ENCODE measurements around the gene OBSCN.

Gene OBSCN

DNA sequence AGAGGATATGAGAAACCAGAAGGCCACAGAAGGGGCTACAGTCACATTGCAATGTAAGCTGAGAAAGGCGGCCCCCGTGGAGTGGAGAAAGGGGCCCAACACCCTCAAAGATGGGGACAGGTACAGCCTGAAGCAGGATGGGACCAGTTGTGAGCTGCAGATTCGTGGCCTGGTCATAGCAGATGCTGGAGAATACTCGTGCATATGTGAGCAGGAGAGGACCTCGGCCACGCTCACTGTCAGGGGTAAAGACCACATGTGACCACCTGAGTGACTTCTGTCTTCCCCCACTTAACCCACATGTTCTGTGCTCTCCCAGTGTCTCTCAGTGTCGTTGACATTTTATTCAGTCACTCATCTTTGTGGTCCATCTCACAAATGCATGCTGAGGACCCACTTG, 92.1 kb downstream of the OBSCN start:
- in situ Hi-C loops (cut with HindIII; ENCODE audit: low sequenced_read_pairs) = no loop called here

DNA sequence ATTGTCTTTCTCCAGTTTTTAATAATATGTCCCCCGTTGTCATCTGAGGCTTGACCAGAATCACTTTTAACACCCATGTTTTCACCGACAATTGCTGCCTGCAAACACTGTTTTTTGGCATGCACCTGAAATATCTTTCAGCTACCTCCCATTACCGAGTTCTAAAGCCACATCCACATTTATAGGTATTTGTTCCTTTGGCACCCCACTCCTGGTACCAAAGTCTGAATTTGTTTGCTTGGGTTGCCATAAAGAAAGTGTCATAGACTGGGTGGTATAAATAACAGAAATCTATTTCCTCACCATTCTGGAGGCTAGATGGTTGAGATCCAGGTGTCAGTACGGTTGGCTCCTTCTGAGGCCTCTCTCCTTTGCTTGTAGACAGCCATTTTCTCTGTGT, 94.2 kb downstream of the OBSCN start:
- in situ Hi-C loops (cut with HindIII; ENCODE audit: low sequenced_read_pairs) = no loop called here

DNA sequence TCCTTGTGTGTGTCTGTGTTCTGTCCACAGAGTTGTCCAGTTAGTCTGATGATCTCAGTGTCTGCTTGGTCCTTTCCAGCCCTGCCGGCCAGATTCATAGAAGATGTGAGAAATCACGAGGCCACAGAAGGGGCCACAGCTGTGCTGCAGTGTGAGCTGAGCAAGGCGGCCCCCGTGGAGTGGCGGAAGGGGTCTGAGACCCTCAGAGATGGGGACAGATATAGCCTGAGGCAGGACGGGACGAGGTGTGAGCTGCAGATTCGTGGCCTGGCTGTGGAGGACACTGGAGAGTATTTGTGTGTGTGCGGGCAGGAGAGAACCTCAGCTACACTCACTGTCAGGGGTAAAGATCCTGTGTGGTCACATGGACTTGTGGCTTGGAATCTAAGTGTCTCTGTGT, 95.8 kb downstream of the OBSCN start:
- in situ Hi-C loops (cut with HindIII; ENCODE audit: low sequenced_read_pairs) = no loop called here

DNA sequence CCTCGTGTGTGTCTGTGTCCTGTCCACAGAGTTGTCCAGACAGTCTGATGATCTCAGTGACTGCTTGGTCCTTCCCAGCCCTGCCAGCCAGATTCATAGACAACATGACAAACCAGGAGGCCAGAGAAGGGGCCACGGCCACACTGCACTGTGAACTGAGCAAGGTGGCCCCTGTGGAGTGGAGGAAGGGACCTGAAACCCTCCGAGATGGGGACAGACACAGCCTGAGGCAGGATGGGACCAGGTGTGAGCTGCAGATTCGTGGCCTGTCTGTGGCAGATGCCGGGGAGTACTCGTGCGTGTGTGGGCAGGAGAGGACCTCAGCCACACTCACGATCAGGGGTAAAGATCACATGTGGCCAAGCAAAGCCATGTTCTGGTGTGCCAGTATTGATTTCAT, 96.4 kb downstream of the OBSCN start:
- in situ Hi-C loops (cut with HindIII; ENCODE audit: low sequenced_read_pairs) = no loop called here

DNA sequence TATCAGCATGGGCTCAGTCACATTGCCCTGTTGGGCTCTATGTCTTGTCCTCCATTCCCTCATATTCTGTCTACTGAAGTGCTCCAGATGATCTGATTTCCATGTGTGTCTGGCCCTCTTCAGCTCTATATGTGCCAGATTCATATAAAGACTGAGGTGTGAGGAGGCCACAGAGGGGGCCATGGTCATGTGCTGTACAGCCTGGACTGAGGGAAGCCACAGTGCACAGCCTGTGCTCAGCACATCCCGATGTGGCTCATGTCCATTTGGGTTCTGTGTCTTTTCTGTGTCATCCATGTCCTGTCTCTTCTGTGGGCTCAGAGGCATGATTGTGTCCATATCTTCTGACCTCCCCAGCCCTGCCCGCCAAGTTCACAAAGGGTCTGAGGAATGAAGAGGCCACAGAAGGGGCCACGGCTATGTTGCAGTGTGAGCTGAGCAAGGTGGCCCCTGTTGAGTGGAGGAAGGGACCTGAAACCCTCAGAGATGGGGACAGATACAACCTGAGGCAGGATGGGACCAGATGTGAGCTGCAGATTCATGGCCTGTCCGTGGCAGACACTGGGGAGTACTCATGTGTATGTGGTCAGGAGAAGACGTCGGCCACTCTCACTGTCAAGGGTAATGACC, 97.0 kb downstream of the OBSCN start:
- in situ Hi-C loops (cut with HindIII; ENCODE audit: low sequenced_read_pairs) = no loop called here

DNA sequence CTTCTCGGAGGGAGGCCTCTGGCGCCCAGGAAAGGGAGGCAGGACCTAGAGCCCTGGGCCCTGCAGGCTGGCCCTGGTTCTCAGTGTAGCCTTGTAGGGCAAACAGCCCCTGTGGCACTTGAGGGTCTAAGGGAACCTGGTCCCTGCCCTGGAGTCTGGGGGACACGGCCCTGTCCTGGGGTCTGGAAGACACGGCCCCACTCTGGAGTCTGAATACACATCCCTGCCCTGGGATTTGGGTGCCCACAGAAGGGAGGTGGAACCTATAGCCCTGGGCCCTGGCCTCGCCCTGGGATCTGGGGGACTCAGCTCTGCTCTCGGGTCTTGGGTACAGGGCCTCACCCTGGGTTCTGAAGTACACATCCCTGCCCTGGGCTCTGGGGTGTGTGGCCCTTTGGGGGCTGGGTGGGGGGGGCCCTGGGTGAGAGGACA, 97.9 kb downstream of the OBSCN start:
- in situ Hi-C loops (cut with HindIII; ENCODE audit: low sequenced_read_pairs) = no loop called here

DNA sequence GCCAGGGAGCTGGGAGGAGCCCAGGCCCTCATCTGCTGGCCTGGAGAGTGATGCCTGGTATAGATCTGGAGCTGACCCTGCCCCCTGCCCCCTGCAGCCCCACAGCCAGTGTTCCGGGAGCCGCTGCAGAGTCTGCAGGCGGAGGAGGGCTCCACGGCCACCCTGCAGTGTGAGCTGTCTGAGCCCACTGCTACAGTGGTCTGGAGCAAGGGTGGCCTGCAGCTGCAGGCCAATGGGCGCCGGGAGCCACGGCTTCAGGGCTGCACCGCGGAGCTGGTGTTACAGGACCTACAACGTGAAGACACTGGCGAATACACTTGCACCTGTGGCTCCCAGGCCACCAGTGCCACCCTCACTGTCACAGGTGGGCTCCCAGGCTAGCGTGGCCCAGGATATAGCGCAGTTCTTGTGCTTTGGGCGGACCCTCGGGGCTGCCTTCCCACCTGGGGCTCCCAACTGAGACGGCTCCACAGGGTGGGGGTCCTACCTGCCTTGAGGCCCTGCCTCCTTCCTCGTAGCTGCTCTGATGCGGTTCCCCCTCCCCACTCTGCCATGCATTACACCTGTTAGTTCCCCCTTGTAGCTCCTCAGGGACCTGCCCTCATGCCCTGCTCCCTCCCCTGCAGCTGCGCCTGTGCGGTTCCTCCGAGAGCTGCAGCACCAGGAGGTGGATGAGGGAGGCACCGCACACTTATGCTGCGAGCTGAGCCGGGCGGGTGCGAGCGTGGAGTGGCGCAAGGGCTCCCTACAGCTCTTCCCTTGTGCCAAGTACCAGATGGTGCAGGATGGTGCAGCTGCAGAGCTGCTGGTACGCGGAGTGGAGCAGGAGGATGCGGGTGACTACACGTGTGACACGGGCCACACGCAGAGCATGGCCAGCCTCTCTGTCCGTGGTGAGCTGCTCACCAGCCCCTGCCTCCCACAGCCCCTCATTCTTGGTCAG, 98.7 kb downstream of the OBSCN start:
- in situ Hi-C loops (cut with HindIII; ENCODE audit: low sequenced_read_pairs) = no loop called here

DNA sequence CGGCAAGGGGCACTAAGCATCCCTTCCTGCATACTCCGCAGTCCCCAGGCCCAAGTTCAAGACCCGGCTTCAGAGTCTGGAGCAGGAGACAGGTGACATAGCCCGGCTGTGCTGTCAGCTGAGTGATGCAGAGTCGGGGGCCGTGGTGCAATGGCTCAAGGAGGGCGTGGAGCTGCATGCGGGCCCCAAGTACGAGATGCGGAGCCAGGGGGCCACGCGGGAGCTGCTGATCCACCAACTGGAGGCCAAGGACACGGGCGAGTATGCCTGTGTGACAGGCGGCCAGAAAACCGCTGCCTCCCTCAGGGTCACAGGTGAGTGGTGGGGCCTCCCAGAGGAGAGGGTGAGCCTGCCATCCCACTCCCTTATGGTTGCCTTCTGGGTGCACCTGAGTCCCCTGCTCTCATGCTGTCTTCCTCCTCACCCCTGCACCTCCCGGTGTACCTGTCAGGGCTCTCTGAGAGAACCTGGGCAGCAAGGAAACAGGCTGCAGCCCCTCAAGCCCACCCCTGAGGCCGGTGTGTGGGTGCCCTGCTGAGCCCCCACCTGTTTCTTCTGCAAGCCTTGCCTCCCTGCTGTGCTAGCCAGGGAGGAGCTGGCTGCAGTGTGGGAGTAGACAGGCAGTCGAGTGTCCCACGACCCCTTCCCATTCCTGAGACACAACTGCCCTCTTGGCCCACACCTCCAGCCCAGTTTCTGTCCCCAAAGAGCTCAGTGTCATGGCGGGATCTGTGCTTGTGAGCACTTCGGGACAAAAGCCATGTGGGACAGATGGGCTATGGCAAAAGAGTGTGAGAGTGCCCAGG, 99.6 kb downstream of the OBSCN start:
- in situ Hi-C loops (cut with HindIII; ENCODE audit: low sequenced_read_pairs) = no loop called here

DNA sequence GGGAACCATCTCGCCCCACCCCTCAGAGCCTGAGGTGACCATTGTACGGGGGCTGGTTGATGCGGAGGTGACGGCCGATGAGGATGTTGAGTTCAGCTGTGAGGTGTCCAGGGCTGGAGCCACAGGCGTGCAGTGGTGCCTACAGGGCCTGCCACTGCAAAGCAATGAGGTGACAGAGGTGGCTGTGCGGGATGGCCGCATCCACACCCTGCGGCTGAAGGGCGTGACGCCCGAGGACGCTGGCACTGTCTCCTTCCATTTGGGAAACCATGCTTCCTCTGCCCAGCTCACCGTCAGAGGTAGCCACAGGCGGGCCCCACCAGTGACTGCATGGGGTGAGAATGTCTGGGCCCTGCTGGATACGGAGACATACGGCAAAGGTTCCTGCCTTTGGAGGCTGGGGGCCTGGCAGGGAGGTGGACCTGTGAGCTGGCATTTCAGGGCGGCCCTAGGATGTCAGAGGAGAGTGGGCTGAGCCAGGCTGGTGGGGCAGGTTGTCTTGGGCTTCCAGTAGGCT, 100.3 kb downstream of the OBSCN start:
- in situ Hi-C loops (cut with HindIII; ENCODE audit: low sequenced_read_pairs) = no loop called here

DNA sequence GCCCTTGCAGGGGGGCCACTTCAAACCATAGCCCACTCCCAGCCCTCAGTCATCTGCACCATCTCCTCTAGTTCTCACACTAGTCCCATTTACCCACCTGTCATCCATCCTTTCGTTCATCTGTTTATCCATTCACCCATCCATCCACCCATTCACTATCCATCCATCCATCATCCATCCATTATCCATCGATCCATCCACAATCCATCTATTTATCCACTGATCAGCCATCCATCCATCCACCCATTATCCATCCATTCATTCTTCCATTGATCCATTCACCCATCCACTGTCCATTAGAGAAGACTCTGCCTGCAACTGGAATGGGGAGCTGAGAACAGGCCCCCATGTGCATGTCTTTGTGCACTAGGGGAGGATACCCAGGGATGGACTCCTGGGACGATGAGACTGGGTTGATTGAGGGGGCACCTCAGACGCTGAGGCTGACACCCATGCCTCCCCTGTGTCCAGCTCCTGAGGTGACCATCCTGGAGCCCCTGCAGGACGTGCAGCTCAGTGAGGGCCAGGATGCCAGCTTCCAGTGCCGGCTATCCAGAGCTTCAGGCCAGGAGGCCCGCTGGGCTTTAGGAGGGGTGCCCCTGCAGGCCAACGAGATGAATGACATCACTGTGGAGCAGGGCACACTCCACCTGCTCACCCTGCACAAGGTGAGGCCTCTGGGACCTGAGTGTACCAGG, 100.9 kb downstream of the OBSCN start:
- in situ Hi-C loops (cut with HindIII; ENCODE audit: low sequenced_read_pairs) = no loop called here

DNA sequence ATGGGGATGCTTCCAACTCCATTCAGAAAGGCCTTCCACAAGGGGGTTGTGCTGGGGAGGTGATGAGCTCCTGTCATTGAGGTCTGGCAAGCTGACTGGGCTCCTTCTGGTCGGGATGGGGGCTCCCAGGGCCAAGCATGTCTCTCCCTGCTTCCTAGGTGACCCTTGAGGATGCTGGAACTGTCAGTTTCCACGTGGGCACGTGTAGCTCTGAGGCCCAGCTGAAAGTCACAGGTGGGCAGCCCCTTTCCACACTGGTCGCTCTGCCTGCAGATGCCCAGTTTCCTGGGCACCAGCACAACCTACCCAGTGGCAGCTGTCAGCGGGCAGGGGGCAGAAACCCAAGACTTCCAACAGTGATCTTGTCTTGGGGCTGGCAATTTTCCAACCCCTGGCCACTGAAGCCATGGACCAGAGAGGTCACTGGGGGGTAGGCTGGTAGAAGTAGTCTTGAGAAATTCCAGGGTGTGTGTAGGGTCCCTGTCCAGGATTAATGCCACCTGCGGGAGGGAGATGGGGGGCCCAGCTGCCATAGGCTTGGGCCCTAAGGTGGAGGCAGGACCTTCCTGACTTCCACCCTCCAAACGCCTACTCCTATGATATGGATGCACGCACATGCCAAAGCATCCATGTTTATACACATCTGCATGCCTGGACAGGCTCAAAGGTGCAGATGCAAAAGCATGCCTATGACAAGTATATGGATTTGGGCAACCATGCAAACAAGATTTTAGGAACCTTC, 101.7 kb downstream of the OBSCN start:
- in situ Hi-C loops (cut with HindIII; ENCODE audit: low sequenced_read_pairs) = no loop called here

DNA sequence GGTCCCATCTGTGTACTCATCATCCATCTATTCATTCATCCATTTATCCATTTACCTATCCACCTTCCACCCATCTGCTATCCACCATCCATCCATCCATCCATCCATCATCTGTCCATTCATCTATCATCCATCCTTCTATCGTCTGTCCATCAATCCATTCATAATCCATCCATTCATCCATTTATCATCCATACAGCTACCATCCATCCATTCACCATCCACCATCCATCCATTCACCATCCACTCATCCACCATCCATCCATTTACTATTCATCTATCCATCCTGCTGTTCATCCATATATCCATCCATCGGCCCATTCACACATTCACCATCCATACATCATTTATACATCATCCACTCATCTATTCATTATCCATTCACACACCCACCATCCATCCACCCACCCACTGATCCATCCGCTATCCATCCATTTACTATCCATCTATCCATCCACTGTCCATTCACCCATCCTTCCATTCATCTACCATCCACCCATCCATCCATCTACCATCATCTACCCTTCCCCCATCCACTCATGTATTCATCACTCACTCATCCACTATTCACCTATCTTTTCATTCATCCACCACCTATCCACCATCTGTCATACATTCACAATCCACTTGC, 102.4 kb downstream of the OBSCN start:
- in situ Hi-C loops (cut with HindIII; ENCODE audit: low sequenced_read_pairs) = no loop called here

DNA sequence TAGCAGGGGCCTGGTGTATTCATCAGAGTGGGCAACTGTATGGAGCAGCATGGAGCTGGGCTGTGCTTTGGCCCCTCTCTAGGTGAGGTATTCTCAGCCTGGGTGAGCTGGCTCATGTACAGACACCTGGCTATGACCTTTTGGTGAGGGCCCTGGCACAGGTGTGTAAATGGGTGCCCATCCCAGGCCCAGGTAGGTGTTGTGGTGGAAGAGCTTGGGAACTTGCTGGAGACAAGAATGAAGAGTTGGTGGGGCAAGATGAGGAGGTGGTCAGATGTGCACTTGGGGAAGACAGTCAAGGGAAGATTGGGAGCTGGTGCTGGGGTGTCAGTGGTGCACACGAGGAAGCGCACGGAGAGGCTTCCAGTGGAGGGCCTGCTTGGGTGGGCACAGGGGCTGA, 103.2 kb downstream of the OBSCN start:
- in situ Hi-C loops (cut with HindIII; ENCODE audit: low sequenced_read_pairs) = no loop called here

DNA sequence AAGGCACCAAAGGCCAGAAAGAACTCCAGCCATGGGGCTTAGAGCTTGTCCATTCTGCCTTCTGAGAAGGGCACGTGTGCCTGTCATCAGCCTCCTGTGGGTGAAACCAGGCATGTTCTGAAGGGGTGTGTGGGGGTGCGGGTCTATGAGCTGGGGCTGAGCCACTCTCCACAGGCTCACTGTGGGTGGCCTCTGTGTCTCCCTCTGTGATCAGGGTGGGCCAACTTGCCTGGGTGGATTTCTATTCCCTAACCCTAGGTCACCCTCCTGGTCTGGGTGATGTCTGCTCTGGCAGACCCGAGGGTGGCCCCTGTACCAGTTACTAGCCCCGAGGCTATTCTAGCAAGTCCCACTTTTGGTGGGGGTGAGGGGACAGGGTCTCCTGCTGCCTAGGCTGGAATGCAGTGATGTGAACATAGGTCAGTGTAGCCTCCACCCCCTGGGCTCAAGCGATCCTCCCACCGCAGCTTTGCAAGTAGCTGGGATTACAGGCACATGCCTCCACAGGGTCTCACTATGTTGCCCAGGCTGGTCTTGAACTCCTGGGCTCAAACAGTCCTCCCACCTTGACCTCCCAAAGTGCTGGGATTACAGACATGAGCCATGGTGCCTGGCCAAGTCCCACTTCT, 104.4 kb downstream of the OBSCN start:
- in situ Hi-C loops (cut with HindIII; ENCODE audit: low sequenced_read_pairs) = no loop called here

DNA sequence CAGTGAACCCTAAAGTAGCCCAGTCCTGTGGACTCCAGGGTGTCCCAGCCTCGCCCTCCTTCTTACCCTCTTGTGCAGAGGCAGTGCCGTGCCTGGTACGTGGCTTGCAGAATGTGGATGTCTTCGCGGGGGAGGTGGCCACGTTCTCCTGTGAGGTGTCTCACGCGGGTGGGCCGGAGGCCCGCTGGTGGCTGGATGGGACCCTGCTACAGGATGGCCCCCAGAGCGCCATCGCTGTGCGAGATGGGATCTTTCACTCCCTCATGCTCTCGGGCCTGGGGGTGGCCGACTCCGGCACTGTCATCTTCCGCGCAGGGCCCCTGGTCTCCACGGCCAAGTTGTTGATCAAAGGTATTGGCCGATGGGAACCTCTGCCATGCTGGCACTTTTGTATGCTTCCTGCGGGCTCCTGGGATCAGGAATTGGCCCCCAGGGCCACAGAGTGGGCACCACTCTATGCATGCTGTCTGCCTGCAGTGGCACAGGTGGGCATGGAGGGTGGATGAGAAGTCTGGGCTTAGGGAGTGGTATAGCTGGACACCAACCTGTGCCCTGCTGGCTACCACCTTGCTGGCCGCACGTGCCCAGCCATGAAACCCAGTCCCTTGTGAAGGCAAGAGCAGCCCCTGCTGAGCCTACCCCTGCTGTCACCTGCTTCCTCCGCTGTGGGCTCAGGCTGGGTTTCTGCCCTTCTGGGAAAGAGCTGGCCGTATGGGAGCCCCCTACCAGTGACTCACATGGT, 105.9 kb downstream of the OBSCN start:
- in situ Hi-C loops (cut with HindIII; ENCODE audit: low sequenced_read_pairs) = no loop called here

DNA sequence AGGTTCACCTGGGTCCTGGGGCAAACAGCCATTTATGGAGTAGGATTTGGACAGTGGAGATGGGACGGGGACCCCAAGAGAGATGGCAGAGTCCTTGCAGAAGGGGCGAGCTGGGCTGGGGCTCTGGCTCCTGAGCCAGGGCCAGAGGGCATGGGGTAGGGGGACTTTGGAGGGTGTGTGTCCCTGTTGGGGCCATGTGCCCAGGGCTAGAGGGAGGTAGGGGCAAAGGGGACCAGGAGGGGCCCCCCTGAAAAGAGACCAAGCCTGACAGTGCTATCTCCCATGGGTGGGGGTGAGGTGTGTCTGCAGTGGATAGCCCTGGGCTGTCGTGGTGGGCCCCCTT, 106.4 kb downstream of the OBSCN start:
- in situ Hi-C loops (cut with HindIII; ENCODE audit: low sequenced_read_pairs) = no loop called here

DNA sequence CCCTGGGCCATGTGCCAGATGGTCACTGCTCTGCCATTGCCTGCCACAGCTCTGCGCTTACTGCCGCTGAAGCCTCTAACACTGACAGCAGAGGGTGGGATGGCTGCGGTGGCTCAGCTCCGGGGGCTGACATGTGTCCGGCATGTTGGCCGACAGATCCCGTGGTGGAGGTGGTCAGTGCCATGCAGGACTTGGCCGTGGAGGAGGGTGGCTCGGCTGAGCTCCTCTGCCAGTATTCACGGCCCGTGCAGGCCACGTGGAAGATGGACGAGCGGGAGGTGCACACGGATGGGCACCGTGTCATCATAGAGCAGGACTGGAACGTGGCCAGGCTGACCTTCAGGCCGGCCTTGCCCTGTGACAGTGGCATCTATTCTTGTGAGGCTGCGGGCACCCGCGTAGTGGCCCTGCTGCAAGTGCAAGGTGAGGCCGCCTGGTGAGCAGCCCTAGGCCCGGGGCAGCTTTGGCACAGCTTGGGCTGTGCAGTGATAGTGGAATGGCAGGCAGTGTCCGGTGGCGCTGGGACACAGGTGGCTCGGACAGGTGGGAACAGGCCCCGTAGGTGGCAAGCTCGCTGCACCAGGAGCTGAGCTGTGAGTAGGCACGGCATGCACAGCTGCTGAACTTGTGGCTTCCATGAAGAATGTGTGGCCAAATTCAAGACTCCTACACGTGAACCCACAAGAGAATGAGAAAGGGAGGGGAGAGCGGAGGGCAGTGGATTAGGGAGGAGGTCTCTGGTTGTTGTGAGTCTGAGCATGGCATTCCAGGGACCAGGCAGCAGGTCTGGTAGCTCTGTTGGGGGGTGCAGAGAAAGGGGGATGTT, 107.0 kb downstream of the OBSCN start:
- in situ Hi-C loops (cut with HindIII; ENCODE audit: low sequenced_read_pairs) = no loop called here

DNA sequence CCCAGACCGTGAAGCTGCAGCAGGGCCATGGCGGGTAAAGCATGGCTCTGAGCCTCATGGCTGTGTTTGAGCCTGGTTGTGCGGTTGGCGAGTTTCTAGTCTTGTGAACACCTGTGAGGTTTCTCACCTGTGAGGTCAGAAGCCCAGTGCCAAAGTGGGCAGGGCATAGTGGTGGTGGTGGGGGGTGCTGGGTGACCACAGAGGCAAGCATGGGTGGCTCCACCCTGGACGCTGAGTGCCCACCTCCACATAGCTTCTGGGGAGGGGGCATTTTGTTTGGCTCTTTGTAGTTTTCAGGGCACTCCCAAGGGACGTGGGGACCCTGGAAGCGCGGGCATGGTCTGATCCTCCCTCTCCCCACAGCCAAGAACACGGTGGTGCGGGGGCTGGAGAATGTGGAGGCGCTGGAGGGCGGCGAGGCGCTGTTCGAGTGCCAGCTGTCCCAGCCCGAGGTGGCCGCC, 107.7 kb downstream of the OBSCN start:
- in situ Hi-C loops (cut with HindIII; ENCODE audit: low sequenced_read_pairs) = no loop called here

All from DLD1 (cell line).